CD8-positive, alpha-beta memory T cell (primary cell): ENCODE results near the gene MAP4K5. TPM values are rescaled to one million over a fixed set of nuclear protein-coding genes. Genes with fewer than 3 reads are reported as not detected.
A peak's percentile ranks its signal among the peaks of the same experiment; 100 is the strongest.

Experiments used
- CTCF ChIA-PET: fragments of 350-600 bp; sonication (Branson Sonifier 250); formaldehyde crosslinking; loops from one replicate; lab custom pipeline; 2021; ENCODE audit warnings: antibody characterized with exemption; lab: Charles Lee
- POLR2A ChIA-PET: fragments of 350-600 bp; sonication (Branson Sonifier 250); formaldehyde crosslinking; loops from one replicate; lab custom pipeline; 2021; ENCODE audit warnings: antibody characterized with exemption; lab: Charles Lee
- DNase-seq, 5 donors: peaks; one replicate each; pipeline versions ENCODE4 v3.0.0 to v3.0.0-alpha.2; 2020 to 2022; ENCODE audit warnings: mixed read lengths in 1 of 5
- H3K27ac ChIP-seq: one replicate; pipeline ENCODE4 v1.7.0; 2013; ENCODE audit warnings: low read depth, mild to moderate bottlenecking, low read length, moderate library complexity
- H3K27me3 ChIP-seq: 2 replicates; pipeline ENCODE4 v1.7.0; 2013; ENCODE audit warnings: low read length, mild to moderate bottlenecking; ENCODE audit not compliant: insufficient read depth, poor library complexity, severe bottlenecking
- H3K36me3 ChIP-seq: 2 replicates; pipeline ENCODE4 v1.7.0; 2013; ENCODE audit warnings: mild to moderate bottlenecking, low read length, moderate library complexity; ENCODE audit not compliant: insufficient read depth
- H3K4me1 ChIP-seq: 2 replicates; pipeline ENCODE4 v1.7.0; 2013; ENCODE audit warnings: mild to moderate bottlenecking, low read length, moderate library complexity; ENCODE audit not compliant: insufficient read depth
- H3K4me3 ChIP-seq: 2 replicates; pipeline ENCODE4 v1.7.0; 2013; ENCODE audit warnings: mild to moderate bottlenecking, low read length
- H3K9me3 ChIP-seq: 2 replicates; pipeline ENCODE4 v1.7.0; 2013; ENCODE audit warnings: mild to moderate bottlenecking, low read length
- H3K27ac Mint-ChIP-seq, 8 donors: one replicate each; pipeline ENCODE4 v1.8.0; 2020 to 2021; ENCODE audit warnings: mixed read lengths in 8 of 8, mild to moderate bottlenecking in 6 of 8, inconsistent platforms in 3 of 8, moderate library complexity in 3 of 8
- H3K27me3 Mint-ChIP-seq, 2 donors: one replicate each; pipeline ENCODE4 v1.8.0; 2020 to 2021; ENCODE audit warnings: mixed read lengths in 2 of 2, mild to moderate bottlenecking in 1 of 2, moderate library complexity in 1 of 2
- H3K36me3 Mint-ChIP-seq, 3 donors: one replicate each; pipeline ENCODE4 v1.8.0; 2020 to 2021; ENCODE audit warnings: mixed read lengths in 3 of 3, inconsistent platforms in 1 of 3, mild to moderate bottlenecking in 1 of 3
- H3K4me1 Mint-ChIP-seq, 3 donors: one replicate each; pipeline ENCODE4 v1.8.0; 2020 to 2021; ENCODE audit warnings: mixed read lengths in 3 of 3, inconsistent platforms in 1 of 3, mild to moderate bottlenecking in 1 of 3
- H3K4me3 Mint-ChIP-seq, 7 donors: one replicate each; pipeline ENCODE4 v1.8.0; 2020 to 2021; ENCODE audit warnings: mixed read lengths in 7 of 7, mild to moderate bottlenecking in 6 of 7, moderate library complexity in 4 of 7, inconsistent platforms in 2 of 7
- H3K9me3 Mint-ChIP-seq, 5 donors: one replicate each; pipeline ENCODE4 v1.8.0; 2020 to 2022; ENCODE audit warnings: mixed read lengths in 5 of 5, mild to moderate bottlenecking in 3 of 5, moderate library complexity in 2 of 5, inconsistent platforms in 1 of 5
- polyA plus RNA-seq: library from polyadenylated mRNA; unstranded; fragments of 300-500 nt; fragmentation: Illumina TruSeq; gene quantifications from one replicate; pipeline ENCODE4 v1.2.3, GENCODE V29; 2021
- total RNA-seq, 2 experiments: library from RNA; stranded (reverse); gene quantifications; one replicate each; pipeline ENCODE4 v1.2.3, GENCODE V29; 2021

The MAP4K5 gene
- total and polyA plus RNA-seq, 3 experiments from 2014 or later, result 26.1 to 36.4 (median 35.2) TPM

GRCh38 chr14:50531595-50532501, 521 bp downstream of the MAP4K5 start:
- Mint-ChIP-seq H3K27me3 (no peaks in the 10 kb centered on the region), H3K4me3 (peak overlapping the region; percentile 86 to 97 (median 91)), H3K4me1 (peaks cover 45 to 51% (median 50%) of the 10 kb centered on the region in 3 donors), H3K27ac (peak overlapping the region; percentile 81 to 97 (median 90)), H3K9me3 (no peaks in the 10 kb centered on the region), H3K36me3 (peaks cover 0 to 6% (median 0%) of the 10 kb centered on the region in 3 donors)
- Histone ChIP-seq H3K27ac (peak overlapping the region; percentile 66), H3K4me1 (peaks cover 44% of the 10 kb centered on the region), H3K36me3 (no peaks in the 10 kb centered on the region), H3K27me3 (no peaks in the 10 kb centered on the region), H3K9me3 (no peaks in the 10 kb centered on the region), H3K4me3 (peak overlapping the region; percentile 74)
- ChIA-PET CTCF (interaction anchor here (0.8 to 2.3 kb wide), 13 partner anchors 9 to 945 kb away, joined by 3 to 12 read pairs (median 3); partner anchors contain the start of genes DMAC2L, L2HGDH and RPS29), POLR2A (interaction anchor here (0.5 to 1.8 kb wide), 4 partner anchors 211 to 943 kb away, joined by 3 to 5 read pairs (median 3); partner anchors contain the start of genes DMAC2L and L2HGDH)
- peak in 4 of 5 donors; percentile 20 to 59 (median 25) for DNase-seq

- ChIA-PET CTCF (interaction anchor here (1.3 kb wide), 1 partner anchor 218 kb away, joined by 3 read pairs; no protein-coding TSS in a partner anchor), POLR2A (interaction anchor here (1.0 kb wide), 1 partner anchor 210 kb away, joined by 3 read pairs; no protein-coding TSS in a partner anchor)
- Mint-ChIP-seq H3K4me3 (peak overlapping the region; percentile 86 to 97 (median 91)), H3K27me3 (no peaks in the 10 kb centered on the region), H3K4me1 (peaks cover 52 to 61% (median 59%) of the 10 kb centered on the region in 3 donors), H3K36me3 (peaks cover 0 to 11% (median 2%) of the 10 kb centered on the region in 3 donors), H3K27ac (peak overlapping the region in 7 of 8 donors; percentile 54 to 97 (median 90)), H3K9me3 (no peaks in the 10 kb centered on the region)
- no peaks in the 10 kb centered on the region for H3K9me3 ChIP-seq
- H3K27me3 ChIP-seq, result no peaks in the 10 kb centered on the region
- no peak for DNase-seq
- no peaks in the 10 kb centered on the region for H3K36me3 ChIP-seq
- H3K27ac ChIP-seq, result no peak overlapping the region
- H3K4me1 ChIP-seq, result peaks cover 44% of the 10 kb centered on the region
- H3K4me3 ChIP-seq, result peak overlapping the region; percentile 74
Observed at GRCh38 chr14:50530794-50531365, 1.5 kb downstream of the MAP4K5 start.

- Mint-ChIP-seq H3K27ac (peak overlapping the region; percentile 2 to 90 (median 74)), H3K9me3 (no peaks in the 10 kb centered on the region), H3K4me3 (peak overlapping the region; percentile 86 to 97 (median 91)), H3K27me3 (no peaks in the 10 kb centered on the region), H3K4me1 (peaks cover 52 to 63% (median 61%) of the 10 kb centered on the region in 3 donors), H3K36me3 (peaks cover 0 to 11% (median 2%) of the 10 kb centered on the region in 3 donors)
- no peaks in the 10 kb centered on the region for H3K9me3 ChIP-seq
- CTCF ChIA-PET, result no interaction called here
- H3K4me1 ChIP-seq, result peaks cover 44% of the 10 kb centered on the region
- H3K27ac ChIP-seq, result no peak overlapping the region
- no peak for DNase-seq
- H3K4me3 ChIP-seq, result peak overlapping the region; percentile 40
- no peaks in the 10 kb centered on the region for H3K27me3 ChIP-seq
- POLR2A ChIA-PET, result interaction anchor here (0.6 kb wide), 1 partner anchor 338 kb away, joined by 5 read pairs; no protein-coding TSS in a partner anchor
- H3K36me3 ChIP-seq, result no peaks in the 10 kb centered on the region
Observed at GRCh38 chr14:50530358-50530757, 2.0 kb downstream of the MAP4K5 start.

GRCh38 chr14:50529288-50530179, 2.8 kb downstream of the MAP4K5 start:
- CTCF ChIA-PET, result interaction anchor here (1.0 to 1.4 kb wide), 2 partner anchors 13 to 45 kb away, joined by 3 to 4 read pairs; no protein-coding TSS in a partner anchor
- peaks cover 60 to 71% (median 69%) of the 10 kb centered on the region in 3 donors for H3K4me1 Mint-ChIP-seq

GRCh38 chr14:50528000-50528399, 4.4 kb downstream of the MAP4K5 start:
- CTCF ChIA-PET, result interaction anchor here (0.7 to 1.0 kb wide), 2 partner anchors 15 to 696 kb away, joined by 3 to 4 read pairs; no protein-coding TSS in a partner anchor
- Histone ChIP-seq H3K4me1 (peaks cover 56% of the 10 kb centered on the region), H3K27ac (no peak overlapping the region), H3K9me3 (no peaks in the 10 kb centered on the region), H3K36me3 (no peaks in the 10 kb centered on the region), H3K27me3 (no peaks in the 10 kb centered on the region), H3K4me3 (no peak overlapping the region)
- H3K9me3 Mint-ChIP-seq, result no peaks in the 10 kb centered on the region
- H3K27me3 Mint-ChIP-seq, result no peaks in the 10 kb centered on the region
- H3K36me3 Mint-ChIP-seq, result peaks cover 0 to 11% (median 2%) of the 10 kb centered on the region in 3 donors
- POLR2A ChIA-PET, result interaction anchor here (0.6 kb wide), 1 partner anchor 412 kb away, joined by 6 read pairs; no protein-coding TSS in a partner anchor
- H3K27ac Mint-ChIP-seq, result peak overlapping the region in 5 of 8 donors; percentile 5 to 72 (median 17)
- no peak for DNase-seq
- H3K4me3 Mint-ChIP-seq, result peak overlapping the region in 1 of 7 donors; percentile 32
- H3K4me1 Mint-ChIP-seq, result peaks cover 70 to 80% (median 79%) of the 10 kb centered on the region in 3 donors

More at GRCh38 chr14:50529288-50530179, 2.8 kb downstream of the MAP4K5 start:
- Mint-ChIP-seq H3K9me3 (no peaks in the 10 kb centered on the region), H3K27ac (peak overlapping the region; percentile 2 to 90 (median 50)), H3K27me3 (no peaks in the 10 kb centered on the region), H3K36me3 (peaks cover 0 to 11% (median 2%) of the 10 kb centered on the region in 3 donors), H3K4me3 (peak overlapping the region; percentile 63 to 94 (median 91))
- DNase-seq, result no peak
- peaks cover 49% of the 10 kb centered on the region for H3K4me1 ChIP-seq
- no peaks in the 10 kb centered on the region for H3K27me3 ChIP-seq
- POLR2A ChIA-PET, result interaction anchor here (0.5 to 0.6 kb wide), 2 partner anchors 337 to 679 kb away, joined by 3 to 5 read pairs; no protein-coding TSS in a partner anchor
- no peak overlapping the region for H3K27ac ChIP-seq
- no peaks in the 10 kb centered on the region for H3K9me3 ChIP-seq
- no peaks in the 10 kb centered on the region for H3K36me3 ChIP-seq
- no peak overlapping the region for H3K4me3 ChIP-seq

- H3K27me3 ChIP-seq, result no peaks in the 10 kb centered on the region
- peaks cover 0 to 7% (median 2%) of the 10 kb centered on the region in 3 donors for H3K36me3 Mint-ChIP-seq
- peak overlapping the region; percentile 52 to 93 (median 70) for H3K27ac Mint-ChIP-seq
- POLR2A ChIA-PET, result no interaction called here
- H3K4me1 ChIP-seq, result peaks cover 52% of the 10 kb centered on the region
- H3K4me3 Mint-ChIP-seq, result peak overlapping the region in 3 of 7 donors; percentile 9 to 31 (median 28)
- H3K9me3 Mint-ChIP-seq, result no peaks in the 10 kb centered on the region
- H3K4me1 Mint-ChIP-seq, result peaks cover 67 to 82% (median 76%) of the 10 kb centered on the region in 3 donors
- CTCF ChIA-PET, result no interaction called here
- no peaks in the 10 kb centered on the region for H3K9me3 ChIP-seq
- H3K27me3 Mint-ChIP-seq, result no peaks in the 10 kb centered on the region
- H3K4me3 ChIP-seq, result no peak overlapping the region
- DNase-seq, result no peak
- no peaks in the 10 kb centered on the region for H3K36me3 ChIP-seq
- no peak overlapping the region for H3K27ac ChIP-seq
Observed at GRCh38 chr14:50524731-50525515, 7.4 kb downstream of the MAP4K5 start.
